SH-SY5Y (cell line): ENCODE measurements around the gene TATDN2.

Experiments used
- GATA2 ChIP-seq: IDR thresholded peaks from 2 replicates; pipeline ENCODE4 v1.6.1; 2011; ENCODE audit warnings: mild to moderate bottlenecking, low read depth, low read length
- GATA3 ChIP-seq: IDR thresholded peaks from 2 replicates; pipeline ENCODE4 v1.6.1; 2011; ENCODE audit warnings: low read depth, mild to moderate bottlenecking, low read length, moderate library complexity

- no peak for TF ChIP-seq GATA2
- no peak for TF ChIP-seq GATA3
These were observed 60.4 kb downstream of the TATDN2 start for GRCh38 chr3:10308678-10309077.
